ENCODE data around the gene HTR7. TPM values are rescaled to one million over a fixed set of nuclear protein-coding genes. Genes with fewer than 3 reads are reported as not detected.

Gene HTR7
- polyA plus RNA-seq, 4 donors: 0.70 to 0.90 TPM; not detected in 2

DNA sequence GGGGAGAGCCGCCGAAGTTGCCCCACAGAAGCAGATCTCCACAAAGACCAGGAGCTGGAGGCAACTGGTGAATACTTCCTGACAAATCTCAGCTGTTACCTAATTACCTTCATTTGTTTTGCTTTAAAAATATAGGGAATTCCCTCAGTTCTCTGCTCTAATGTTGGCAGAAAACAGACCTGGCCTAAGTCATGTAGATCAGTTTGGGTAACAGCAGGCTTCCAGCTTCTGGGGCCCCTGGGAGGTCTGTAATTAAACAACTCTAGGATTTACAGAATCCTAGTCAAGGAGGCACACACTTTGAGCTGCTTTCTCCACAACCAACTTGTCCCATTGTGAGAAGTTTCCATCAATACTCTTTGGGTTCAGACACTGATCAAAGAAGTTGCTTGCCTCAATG lies 123.4 kb downstream of the HTR7 start:
- FAIRE-seq (no peak), DNase-seq (no peak)
- Histone ChIP-seq H3K36me3 (ENCODE audit: control insufficient read depth in 3 of 3, insufficient read depth in 2 of 3, low read depth in 1 of 3, low read length in 3 of 3) (no peaks in the 10 kb centered on the region), H3K27me3 (ENCODE audit: control insufficient read depth in 3 of 3, insufficient read depth in 3 of 3, low read length in 3 of 3) (no peaks in the 10 kb centered on the region), H3K9me3 (ENCODE audit: control insufficient read depth in 2 of 2, insufficient read depth in 1 of 2, low read depth in 1 of 2, low read length in 1 of 2) (no peaks in the 10 kb centered on the region), H3K4me3 (ENCODE audit: low read depth in 1 of 3, low read length in 3 of 3) (no peak overlapping the region), H3K4me1 (ENCODE audit: control insufficient read depth in 3 of 3, insufficient read depth in 2 of 3, low read depth in 1 of 3, low read length in 2 of 3) (no peaks in the 10 kb centered on the region), H3K27ac (ENCODE audit: low read depth in 1 of 3, low read length in 2 of 3) (no peak overlapping the region)
- 63 to 91% (median 69%) methylated on average over 2 of the region's 2 CpGs for WGBS, 3 donors

DNA sequence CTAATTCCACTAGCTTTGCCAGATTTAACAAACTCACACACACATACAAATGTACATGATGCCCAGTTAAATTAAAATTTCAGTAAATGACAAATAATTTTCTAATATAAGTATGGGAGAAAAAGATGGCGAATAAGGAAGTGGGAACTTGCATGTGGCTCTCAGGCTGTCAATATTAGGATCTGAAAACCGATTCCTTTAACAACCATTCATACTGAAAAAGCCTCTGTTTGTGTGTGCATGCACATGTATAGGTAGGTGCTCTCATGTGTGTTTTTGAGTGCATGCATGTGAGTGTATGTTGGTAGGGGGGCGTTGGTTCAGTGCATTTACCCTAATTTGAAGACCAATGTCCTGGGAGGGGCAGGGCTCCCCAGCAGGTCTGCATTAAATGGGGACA lies 125.3 kb downstream of the HTR7 start:
- Histone ChIP-seq H3K4me1 (ENCODE audit: control insufficient read depth in 3 of 3, insufficient read depth in 2 of 3, low read depth in 1 of 3, low read length in 2 of 3) (no peaks in the 10 kb centered on the region), H3K27me3 (ENCODE audit: control insufficient read depth in 3 of 3, insufficient read depth in 3 of 3, low read length in 3 of 3) (no peaks in the 10 kb centered on the region), H3K36me3 (ENCODE audit: control insufficient read depth in 3 of 3, insufficient read depth in 2 of 3, low read depth in 1 of 3, low read length in 3 of 3) (no peaks in the 10 kb centered on the region), H3K4me3 (ENCODE audit: low read depth in 1 of 3, low read length in 3 of 3) (no peak overlapping the region), H3K27ac (ENCODE audit: low read depth in 1 of 3, low read length in 2 of 3) (no peak overlapping the region), H3K9me3 (ENCODE audit: control insufficient read depth in 2 of 2, insufficient read depth in 1 of 2, low read depth in 1 of 2, low read length in 1 of 2) (no peaks in the 10 kb centered on the region)
- FAIRE-seq (no peak), DNase-seq (no peak)
- 64 to 80% (median 72%) methylated on average over 3 of the region's 3 CpGs for WGBS, 3 donors

DNA sequence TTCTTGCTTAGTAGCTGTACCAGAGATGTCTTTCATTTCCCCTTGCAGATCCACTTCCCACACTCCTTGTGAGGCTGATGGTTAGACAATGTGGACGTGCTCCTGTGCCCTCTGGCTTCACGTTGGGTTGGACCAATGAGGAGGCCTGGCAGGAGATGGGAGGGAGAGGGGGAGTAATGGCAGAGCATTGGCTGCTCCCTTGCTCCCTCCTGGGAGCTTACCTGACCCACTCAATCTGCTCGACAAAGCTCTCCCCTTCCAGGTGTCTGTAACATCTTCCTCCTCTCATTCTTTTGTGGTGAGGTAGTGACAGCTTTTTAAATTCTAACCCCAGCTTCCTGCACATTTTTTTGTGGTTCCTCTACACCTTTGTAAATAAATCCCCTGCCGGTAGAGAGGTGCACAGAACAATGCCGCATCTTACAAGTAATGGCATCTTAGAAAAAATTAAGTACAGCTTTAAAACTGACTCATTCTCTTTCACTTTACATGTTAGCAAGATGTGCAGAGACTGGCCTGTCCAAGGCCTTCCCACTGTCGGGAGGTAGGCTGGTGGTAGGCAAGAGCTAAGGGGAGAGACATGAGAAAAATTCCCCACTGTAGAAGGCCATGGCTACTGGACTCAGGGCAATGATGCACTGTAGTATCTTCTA lies 134.3 kb downstream of the HTR7 start:
- Histone ChIP-seq H3K9me3 (ENCODE audit: control insufficient read depth in 2 of 2, insufficient read depth in 1 of 2, low read depth in 1 of 2, low read length in 1 of 2) (no peaks in the 10 kb centered on the region), H3K27me3 (ENCODE audit: control insufficient read depth in 3 of 3, insufficient read depth in 3 of 3, low read length in 3 of 3) (no peaks in the 10 kb centered on the region), H3K4me3 (ENCODE audit: low read depth in 1 of 3, low read length in 3 of 3) (no peak overlapping the region), H3K36me3 (ENCODE audit: control insufficient read depth in 3 of 3, insufficient read depth in 2 of 3, low read depth in 1 of 3, low read length in 3 of 3) (no peaks in the 10 kb centered on the region), H3K4me1 (ENCODE audit: control insufficient read depth in 3 of 3, insufficient read depth in 2 of 3, low read depth in 1 of 3, low read length in 2 of 3) (no peaks in the 10 kb centered on the region), H3K27ac (ENCODE audit: low read depth in 1 of 3, low read length in 2 of 3) (no peak overlapping the region)
- DNase-seq: no peak
- WGBS, 3 donors: 34 to 52% (median 39%) methylated on average over 6 of the region's 6 CpGs
- FAIRE-seq: no peak

DNA sequence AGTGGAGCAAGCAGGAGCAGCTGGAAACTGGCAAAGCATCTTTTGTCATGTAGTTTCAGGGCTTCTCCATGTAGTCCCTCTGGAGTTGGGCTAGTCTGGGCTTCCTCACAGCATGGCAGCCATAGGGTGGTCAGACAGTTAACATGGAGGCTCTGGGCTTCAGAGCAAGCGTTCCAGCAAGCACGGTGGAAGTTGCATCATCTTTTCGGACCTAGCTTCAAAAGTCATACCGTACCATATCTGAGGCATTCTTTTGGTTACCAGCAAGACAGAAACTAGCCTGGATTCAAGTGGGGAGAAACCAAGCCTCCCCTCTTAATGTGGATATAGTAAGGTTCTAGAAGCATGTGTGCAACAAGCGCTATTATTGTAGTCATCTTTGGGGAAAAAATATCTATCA lies 135.0 kb downstream of the HTR7 start:
- Histone ChIP-seq H3K4me3 (ENCODE audit: low read depth in 1 of 3, low read length in 3 of 3) (no peak overlapping the region), H3K27me3 (ENCODE audit: control insufficient read depth in 3 of 3, insufficient read depth in 3 of 3, low read length in 3 of 3) (no peaks in the 10 kb centered on the region), H3K4me1 (ENCODE audit: control insufficient read depth in 3 of 3, insufficient read depth in 2 of 3, low read depth in 1 of 3, low read length in 2 of 3) (no peaks in the 10 kb centered on the region), H3K9me3 (ENCODE audit: control insufficient read depth in 2 of 2, insufficient read depth in 1 of 2, low read depth in 1 of 2, low read length in 1 of 2) (no peaks in the 10 kb centered on the region), H3K27ac (ENCODE audit: low read depth in 1 of 3, low read length in 2 of 3) (no peak overlapping the region), H3K36me3 (ENCODE audit: control insufficient read depth in 3 of 3, insufficient read depth in 2 of 3, low read depth in 1 of 3, low read length in 3 of 3) (no peaks in the 10 kb centered on the region)
- no peak for DNase-seq
- WGBS, 3 donors: 86 to 90% (median 88%) methylated on average over 5 of the region's 5 CpGs
- FAIRE-seq: no peak

DNA sequence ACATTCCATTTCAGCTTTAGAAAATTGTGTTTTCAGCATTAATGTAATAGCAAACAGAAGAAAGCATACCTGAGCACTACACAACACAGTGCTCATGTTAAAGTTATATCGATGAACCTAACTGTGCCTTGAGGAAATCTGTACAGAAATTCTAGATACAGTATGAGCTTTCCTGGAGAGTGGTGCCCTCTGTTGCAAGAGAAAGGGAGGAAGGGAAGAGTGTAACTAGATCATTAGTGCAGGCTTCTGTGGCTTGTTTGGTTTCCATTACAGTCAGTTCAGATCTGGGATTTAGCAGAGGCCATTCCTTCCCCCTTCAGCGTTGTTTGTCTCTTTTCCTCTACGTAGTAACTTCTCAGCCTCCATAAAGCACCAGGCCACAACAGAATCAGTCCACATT lies 139.7 kb downstream of the HTR7 start:
- H3K9me3 ChIP-seq (ENCODE audit: control insufficient read depth in 2 of 2, insufficient read depth in 1 of 2, low read depth in 1 of 2, low read length in 1 of 2): no peaks in the 10 kb centered on the region
- no peak for FAIRE-seq
- whole genome bisulfite sequencing, 3 donors: 47 to 71% (median 60%) methylated on average over 3 of the region's 3 CpGs
- H3K36me3 ChIP-seq (ENCODE audit: control insufficient read depth in 3 of 3, insufficient read depth in 2 of 3, low read depth in 1 of 3, low read length in 3 of 3): no peaks in the 10 kb centered on the region
- H3K4me1 ChIP-seq (ENCODE audit: control insufficient read depth in 3 of 3, insufficient read depth in 2 of 3, low read depth in 1 of 3, low read length in 2 of 3): no peaks in the 10 kb centered on the region
- no peak overlapping the region for H3K4me3 ChIP-seq (ENCODE audit: low read depth in 1 of 3, low read length in 3 of 3)
- H3K27me3 ChIP-seq (ENCODE audit: control insufficient read depth in 3 of 3, insufficient read depth in 3 of 3, low read length in 3 of 3): no peaks in the 10 kb centered on the region
- H3K27ac ChIP-seq (ENCODE audit: low read depth in 1 of 3, low read length in 2 of 3): no peak overlapping the region
- peak in 1 of 2 donors; percentile 2 for DNase-seq

DNA sequence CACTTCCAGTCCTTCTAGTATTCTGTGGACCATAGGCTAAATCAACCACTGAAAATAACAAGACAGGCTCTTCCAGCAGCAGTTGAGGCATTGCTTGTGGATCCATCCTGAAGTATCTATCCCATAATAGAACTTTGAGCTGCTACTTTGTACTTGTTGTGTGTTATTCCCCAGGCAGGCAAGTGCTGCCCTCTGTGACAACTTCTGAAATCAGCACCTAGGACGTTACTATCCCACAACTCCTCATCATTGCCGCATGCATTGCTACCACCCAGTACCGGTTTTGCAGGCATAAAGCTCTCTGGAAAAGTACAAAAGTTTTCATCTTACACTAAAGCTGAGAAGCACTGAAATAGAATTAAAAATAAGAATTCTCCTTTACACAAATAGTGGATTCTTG lies 145.3 kb downstream of the HTR7 start:
- Histone ChIP-seq H3K4me1 (ENCODE audit: control insufficient read depth in 3 of 3, insufficient read depth in 2 of 3, low read depth in 1 of 3, low read length in 2 of 3) (no peaks in the 10 kb centered on the region), H3K36me3 (ENCODE audit: control insufficient read depth in 3 of 3, insufficient read depth in 2 of 3, low read depth in 1 of 3, low read length in 3 of 3) (no peaks in the 10 kb centered on the region), H3K9me3 (ENCODE audit: control insufficient read depth in 2 of 2, insufficient read depth in 1 of 2, low read depth in 1 of 2, low read length in 1 of 2) (no peaks in the 10 kb centered on the region), H3K27me3 (ENCODE audit: control insufficient read depth in 3 of 3, insufficient read depth in 3 of 3, low read length in 3 of 3) (no peaks in the 10 kb centered on the region), H3K4me3 (ENCODE audit: low read depth in 1 of 3, low read length in 3 of 3) (no peak overlapping the region), H3K27ac (ENCODE audit: low read depth in 1 of 3, low read length in 2 of 3) (no peak overlapping the region)
- no peak for FAIRE-seq
- DNase-seq: no peak
- WGBS, 3 donors: 46 to 64% (median 56%) methylated on average over 3 of the region's 3 CpGs

DNA sequence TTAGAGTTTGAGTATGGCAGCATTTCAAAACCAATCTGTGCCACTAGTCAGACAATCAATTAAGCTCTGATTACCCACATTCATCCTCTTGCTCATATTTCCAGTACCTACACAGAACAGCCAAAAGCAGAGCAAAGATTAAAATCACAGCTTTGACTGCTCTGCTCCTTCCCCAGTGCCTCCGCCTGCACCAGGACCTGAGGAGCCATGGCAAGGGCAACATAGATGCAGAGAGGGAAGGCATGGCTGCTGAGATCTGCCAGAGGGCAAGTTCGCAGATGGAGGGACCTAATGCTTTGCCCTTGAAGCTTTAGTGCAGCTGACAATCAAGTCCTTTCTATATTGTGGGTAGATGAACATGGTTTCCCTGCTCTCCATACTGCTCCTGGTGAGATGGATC lies 148.1 kb downstream of the HTR7 start:
- Histone ChIP-seq H3K36me3 (ENCODE audit: control insufficient read depth in 3 of 3, insufficient read depth in 2 of 3, low read depth in 1 of 3, low read length in 3 of 3) (no peaks in the 10 kb centered on the region), H3K4me3 (ENCODE audit: low read depth in 1 of 3, low read length in 3 of 3) (no peak overlapping the region), H3K27ac (ENCODE audit: low read depth in 1 of 3, low read length in 2 of 3) (no peak overlapping the region), H3K4me1 (ENCODE audit: control insufficient read depth in 3 of 3, insufficient read depth in 2 of 3, low read depth in 1 of 3, low read length in 2 of 3) (no peaks in the 10 kb centered on the region), H3K27me3 (ENCODE audit: control insufficient read depth in 3 of 3, insufficient read depth in 3 of 3, low read length in 3 of 3) (no peaks in the 10 kb centered on the region), H3K9me3 (ENCODE audit: control insufficient read depth in 2 of 2, insufficient read depth in 1 of 2, low read depth in 1 of 2, low read length in 1 of 2) (no peaks in the 10 kb centered on the region)
- 79 to 95% (median 80%) methylated on average over 2 of the region's 2 CpGs for WGBS, 3 donors
- FAIRE-seq (no peak), DNase-seq (no peak)

DNA sequence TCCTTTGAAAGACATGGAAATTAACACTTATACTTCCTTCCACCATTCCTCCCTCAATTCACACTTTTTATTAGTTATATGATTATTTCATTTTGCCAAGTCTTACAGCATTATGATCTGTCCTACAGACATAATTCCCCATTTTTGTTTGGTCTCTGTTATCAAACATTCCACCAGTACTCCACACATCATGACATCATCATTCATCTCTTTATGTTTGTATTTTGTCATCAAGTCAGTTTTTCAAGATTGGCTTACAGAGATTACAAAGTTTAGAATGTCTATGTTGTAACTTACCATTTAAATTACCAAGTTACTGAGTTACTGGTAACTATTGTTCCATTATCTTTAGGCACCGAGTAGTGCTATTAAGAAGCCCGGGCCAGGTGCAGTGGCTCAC lies 150.2 kb downstream of the HTR7 start:
- FAIRE-seq: no peak
- Histone ChIP-seq H3K4me1 (ENCODE audit: control insufficient read depth in 3 of 3, insufficient read depth in 2 of 3, low read depth in 1 of 3, low read length in 2 of 3) (no peaks in the 10 kb centered on the region), H3K9me3 (ENCODE audit: control insufficient read depth in 2 of 2, insufficient read depth in 1 of 2, low read depth in 1 of 2, low read length in 1 of 2) (no peaks in the 10 kb centered on the region), H3K27me3 (ENCODE audit: control insufficient read depth in 3 of 3, insufficient read depth in 3 of 3, low read length in 3 of 3) (no peaks in the 10 kb centered on the region), H3K4me3 (ENCODE audit: low read depth in 1 of 3, low read length in 3 of 3) (no peak overlapping the region), H3K27ac (ENCODE audit: low read depth in 1 of 3, low read length in 2 of 3) (no peak overlapping the region), H3K36me3 (ENCODE audit: control insufficient read depth in 3 of 3, insufficient read depth in 2 of 3, low read depth in 1 of 3, low read length in 3 of 3) (no peaks in the 10 kb centered on the region)
- DNase-seq: no peak
- WGBS, 3 donors: 52 to 80% (median 67%) methylated on average over 2 of the region's 2 CpGs

- H3K4me1 ChIP-seq (ENCODE audit: control insufficient read depth in 3 of 3, insufficient read depth in 2 of 3, low read depth in 1 of 3, low read length in 2 of 3): no peaks in the 10 kb centered on the region
- FAIRE-seq (no peak), DNase-seq (no peak)
- H3K36me3 ChIP-seq (ENCODE audit: control insufficient read depth in 3 of 3, insufficient read depth in 2 of 3, low read depth in 1 of 3, low read length in 3 of 3): no peaks in the 10 kb centered on the region
- H3K9me3 ChIP-seq (ENCODE audit: control insufficient read depth in 2 of 2, insufficient read depth in 1 of 2, low read depth in 1 of 2, low read length in 1 of 2): no peaks in the 10 kb centered on the region
- no peak overlapping the region for H3K27ac ChIP-seq (ENCODE audit: low read depth in 1 of 3, low read length in 2 of 3)
- H3K27me3 ChIP-seq (ENCODE audit: control insufficient read depth in 3 of 3, insufficient read depth in 3 of 3, low read length in 3 of 3): no peaks in the 10 kb centered on the region
- no peak overlapping the region for H3K4me3 ChIP-seq (ENCODE audit: low read depth in 1 of 3, low read length in 3 of 3)
Measured at GRCh38 chr10:90701428-90701827, 156.4 kb downstream of the HTR7 start.

Measured in small intestine (tissue), 7 donors.